CD4-positive, alpha-beta T cell treated with Interferon alpha-2 for 1 hour (primary cell): ENCODE measurements around the gene TRIM16.
"Not testable (repeated sequence)": the region's sequence is repeated elsewhere in the genome, so short reads cannot be mapped to it uniquely, and the experiment has no call there.

Experiments
- DNase-seq, 2 donors: peaks; one replicate each; pipeline ENCODE4 v3.0.0-alpha.2; 2020 to 2022

Gene TRIM16

GRCh38 chr17:15683824-15684478 is at the start of gene TRIM16:
Gene TRIM16, minus strand, starts transcription at chr17:15684311. Its CDS starts 32,702 bp downstream, at chr17:15651609.
- DNase-seq: peak; percentile 75 to 86

DNA sequence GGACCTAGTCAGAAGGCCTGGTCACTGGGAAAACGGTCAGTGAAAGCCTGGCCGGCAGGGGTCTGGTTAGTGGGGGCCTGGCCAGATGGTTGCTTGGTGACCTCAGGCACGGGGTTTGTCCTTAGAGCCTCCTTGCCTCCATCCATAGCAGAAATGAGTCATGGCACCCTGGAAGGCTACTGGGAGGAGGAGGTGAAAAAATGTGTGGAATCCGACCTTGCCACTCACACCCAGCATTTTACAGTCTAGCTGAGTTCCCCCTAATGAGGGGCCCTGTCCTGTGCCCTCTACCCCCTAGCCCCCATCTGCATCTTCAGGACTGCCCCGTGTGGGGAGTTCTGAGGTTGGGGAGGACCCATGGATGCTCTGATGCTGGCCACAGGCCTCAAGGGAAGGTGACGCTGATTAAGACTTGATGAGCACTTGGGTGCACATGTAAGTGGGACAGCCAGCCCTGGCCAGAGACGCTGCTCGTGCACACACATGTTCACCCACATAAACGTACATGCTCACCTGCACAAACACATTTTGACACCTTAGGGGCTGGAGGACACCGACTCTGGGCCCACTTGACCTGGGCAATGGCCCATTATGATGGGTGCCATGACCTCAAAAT is 49.2 kb upstream of the TRIM16 start:
- not testable (repeated sequence) for DNase-seq

GRCh38 chr17:15731900-15732299 is 47.8 kb upstream of the TRIM16 start, which contains the start of gene TBC1D26:
Gene TBC1D26, plus strand, starts transcription at chr17:15732283. Its CDS starts 3,066 bp downstream, at chr17:15735349.
- DNase-seq: not testable (repeated sequence)

DNA sequence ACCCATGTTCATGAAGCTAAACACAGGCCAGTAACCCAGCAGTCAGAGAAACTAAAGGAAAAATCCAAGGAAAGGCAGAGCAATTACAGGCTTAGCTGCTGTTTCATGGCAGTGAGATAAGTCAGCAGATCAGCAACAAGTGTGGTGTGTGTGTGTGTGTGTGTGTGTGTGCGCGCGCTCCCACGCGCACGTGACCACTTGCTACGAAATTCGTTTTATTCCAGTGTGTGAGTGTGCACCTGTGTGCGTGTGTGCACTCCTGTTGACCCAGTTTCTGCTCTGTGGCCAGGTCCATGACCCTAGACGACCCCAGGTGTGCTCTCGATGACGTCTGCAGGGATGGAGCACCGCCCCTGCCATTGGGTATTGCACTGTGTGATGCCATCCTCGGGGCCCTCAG is 46.4 kb upstream of the TRIM16 start:
- not testable (repeated sequence) for DNase-seq

DNA sequence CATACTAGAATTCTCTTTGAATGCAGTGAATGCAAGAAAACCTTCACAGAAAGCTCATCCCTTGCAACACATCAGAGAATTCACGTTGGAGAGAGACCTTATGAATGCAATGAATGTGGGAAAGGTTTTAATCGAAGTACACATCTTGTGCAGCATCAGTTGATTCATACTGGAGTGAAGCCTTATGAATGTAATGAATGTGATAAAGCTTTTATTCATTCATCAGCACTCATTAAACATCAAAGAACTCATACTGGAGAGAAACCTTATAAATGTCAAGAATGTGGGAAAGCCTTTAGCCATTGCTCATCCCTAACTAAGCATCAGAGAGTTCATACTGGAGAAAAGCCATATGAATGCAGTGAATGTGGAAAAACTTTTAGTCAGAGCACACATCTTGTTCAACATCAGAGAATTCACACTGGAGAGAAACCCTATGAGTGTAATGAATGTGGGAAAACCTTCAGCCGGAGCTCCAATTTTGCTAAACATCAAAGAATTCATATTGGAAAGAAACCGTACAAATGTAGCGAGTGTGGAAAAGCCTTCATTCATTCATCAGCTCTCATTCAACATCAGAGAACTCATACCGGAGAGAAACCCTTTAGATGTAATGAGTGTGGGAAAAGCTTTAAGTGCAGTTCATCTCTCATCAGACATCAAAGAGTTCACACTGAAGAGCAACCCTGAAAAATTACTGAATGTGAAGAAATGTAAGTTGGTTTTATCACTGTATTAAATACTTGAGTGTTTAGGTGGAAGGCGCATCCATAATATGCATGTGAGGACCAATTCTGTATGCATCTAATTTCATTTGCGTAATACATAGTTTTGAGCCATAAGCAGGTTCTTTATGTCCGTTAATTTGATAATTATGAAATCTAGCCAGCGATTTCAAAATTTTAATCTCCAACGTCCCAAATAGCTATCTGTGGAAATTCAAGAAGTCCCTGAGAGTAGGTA is 32.8 kb upstream of the TRIM16 start:
- DNase-seq: not testable (repeated sequence)

- not testable (repeated sequence) for DNase-seq
Measured at GRCh38 chr17:15708879-15709278, 24.8 kb upstream of the TRIM16 start.

DNA sequence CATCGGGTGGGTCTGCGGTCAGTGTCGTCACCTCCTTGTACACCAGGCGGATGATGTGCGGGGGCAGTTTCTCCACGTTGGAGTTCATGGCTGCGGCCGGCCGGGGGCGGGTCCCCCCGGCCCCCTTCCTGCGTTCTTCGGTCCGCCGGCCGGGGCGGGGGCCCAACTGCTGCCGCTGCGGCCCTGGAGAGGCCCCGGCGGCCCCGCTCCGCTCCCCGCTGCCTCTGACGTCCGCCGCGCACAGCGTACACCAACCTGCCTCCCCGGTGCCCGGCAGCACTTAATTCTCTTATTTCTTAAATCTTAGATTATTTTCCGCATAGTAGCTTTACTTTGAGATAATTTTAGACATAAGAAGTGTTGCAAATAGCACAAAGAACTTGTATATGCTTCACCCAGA is 20.7 kb upstream of the TRIM16 start:
- not testable (repeated sequence) for DNase-seq

GRCh38 chr17:15704239-15704638 is 20.1 kb upstream of the TRIM16 start:
- DNase-seq: not testable (repeated sequence)

DNA sequence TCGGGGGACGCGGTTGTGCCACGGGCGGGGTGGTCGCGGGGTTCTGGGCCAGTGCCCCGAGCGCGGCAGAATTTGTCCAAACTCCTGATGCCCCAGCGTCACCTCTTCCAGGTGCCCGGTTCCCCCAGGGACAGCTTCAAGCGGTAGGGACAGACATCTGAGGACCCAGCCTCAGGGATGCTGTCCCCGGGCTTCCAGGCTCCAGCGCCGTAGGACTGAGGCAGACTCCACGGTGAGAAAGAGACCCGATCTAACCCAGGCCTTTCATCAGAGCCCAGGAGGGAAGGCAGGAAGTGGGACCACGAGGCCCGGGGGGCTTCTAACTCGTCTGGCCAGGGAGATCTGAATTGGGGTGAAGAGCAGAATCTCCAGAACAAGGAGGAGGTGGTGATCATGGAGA is 15.8 kb upstream of the TRIM16 start:
- DNase-seq: not testable (repeated sequence)

GRCh38 chr17:15699413-15699924 is 15.4 kb upstream of the TRIM16 start, which contains the start of gene ZNF286A:
Gene ZNF286A, plus strand, starts transcription at chr17:15699752. Its CDS starts 578 bp downstream, at chr17:15700330.
- DNase-seq: peak; percentile 98

GRCh38 chr17:15698967-15699366 is 14.9 kb upstream of the TRIM16 start:
- DNase-seq: not testable (repeated sequence)

DNA sequence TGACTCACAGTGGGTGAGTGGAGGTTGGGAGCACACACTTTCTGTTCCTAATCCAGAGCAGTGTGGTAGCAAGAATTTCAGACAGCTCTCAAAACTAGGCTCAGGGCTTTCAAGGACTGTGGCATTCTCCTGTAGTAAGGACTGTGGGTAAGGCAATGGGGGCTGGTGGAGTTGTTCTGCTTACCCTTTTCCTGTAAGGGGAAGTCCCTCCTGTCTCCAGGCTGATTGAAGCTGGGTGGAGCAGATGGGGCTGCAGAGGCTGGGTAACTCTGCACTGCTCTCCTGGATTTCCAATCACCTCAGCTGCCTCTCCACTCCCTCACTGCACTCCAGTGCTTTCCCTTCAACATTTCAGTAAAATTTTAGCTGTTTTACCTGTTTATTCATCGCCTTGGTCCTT is 3.4 kb upstream of the TRIM16 start:
- not testable (repeated sequence) for DNase-seq

GRCh38 chr17:15683135-15683534 is 976 bp downstream of the TRIM16 start:
- DNase-seq: peak in 1 of 2 donors; percentile 27

- DNase-seq: not testable (repeated sequence)
Measured at GRCh38 chr17:15675991-15676390, 8.1 kb downstream of the TRIM16 start.

GRCh38 chr17:15674640-15675039 is 9.5 kb downstream of the TRIM16 start:
- DNase-seq: not testable (repeated sequence)

GRCh38 chr17:15669526-15669925 is 14.6 kb downstream of the TRIM16 start:
- not testable (repeated sequence) for DNase-seq

DNA sequence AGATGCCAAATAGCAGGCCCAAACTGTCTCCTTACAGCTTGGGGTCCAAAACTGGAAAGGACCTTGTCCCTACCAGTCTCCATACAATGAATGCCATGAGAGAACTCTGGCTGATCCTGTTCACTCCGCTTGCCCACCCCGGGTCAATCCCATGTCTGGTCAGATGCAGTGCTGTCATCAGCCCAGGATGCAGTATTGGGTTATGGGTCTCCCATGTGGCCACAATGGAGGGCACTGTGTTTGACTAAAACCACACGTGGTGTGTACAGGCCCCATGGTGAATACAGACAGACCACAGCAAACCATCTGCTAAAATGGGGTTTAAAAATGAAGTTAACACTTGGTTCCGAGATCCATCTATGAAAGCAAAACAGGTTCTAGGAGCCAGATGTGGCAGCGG is 20.4 kb downstream of the TRIM16 start:
- DNase-seq: no peak

- DNase-seq: no peak
Measured at GRCh38 chr17:15663176-15663575, 20.9 kb downstream of the TRIM16 start.

DNA sequence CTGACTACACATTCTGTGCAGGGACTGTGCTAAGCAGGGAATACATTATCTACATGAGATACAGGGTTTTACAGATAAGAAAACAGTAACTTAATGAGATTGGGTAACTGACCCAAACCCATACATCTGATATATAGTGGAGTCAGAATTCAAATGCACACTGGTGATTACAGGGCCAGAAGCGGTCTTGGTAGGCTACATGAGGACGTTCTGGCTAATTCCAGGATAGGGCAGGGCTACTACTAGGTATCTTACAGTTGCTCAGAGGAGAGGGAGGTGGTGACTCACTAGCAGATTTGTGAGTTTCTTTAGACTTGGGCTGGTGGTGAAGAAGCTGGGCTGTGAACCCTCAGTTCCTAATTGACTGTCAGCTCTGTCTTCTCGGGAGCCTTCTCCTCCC is 21.4 kb downstream of the TRIM16 start:
- no peak for DNase-seq

DNA sequence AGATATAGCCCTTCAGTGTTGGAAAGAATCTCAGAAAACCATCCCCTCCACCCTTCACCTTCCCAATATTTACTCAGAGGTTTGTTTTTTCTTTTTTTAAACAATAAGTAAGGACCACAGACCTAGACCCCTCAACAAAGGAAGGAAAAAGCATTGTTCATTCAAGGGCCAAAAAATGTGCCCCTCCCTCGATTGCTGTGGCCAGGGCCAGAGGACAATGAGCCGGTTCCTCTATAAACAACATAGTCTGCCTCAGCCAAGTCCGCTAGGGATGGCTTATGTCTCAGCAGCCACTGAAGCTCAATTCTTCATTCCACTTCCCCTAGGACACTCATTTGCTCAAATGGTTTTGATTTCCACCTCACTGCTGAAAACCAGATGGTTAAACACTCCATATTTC is 24.0 kb downstream of the TRIM16 start:
- DNase-seq: no peak

DNA sequence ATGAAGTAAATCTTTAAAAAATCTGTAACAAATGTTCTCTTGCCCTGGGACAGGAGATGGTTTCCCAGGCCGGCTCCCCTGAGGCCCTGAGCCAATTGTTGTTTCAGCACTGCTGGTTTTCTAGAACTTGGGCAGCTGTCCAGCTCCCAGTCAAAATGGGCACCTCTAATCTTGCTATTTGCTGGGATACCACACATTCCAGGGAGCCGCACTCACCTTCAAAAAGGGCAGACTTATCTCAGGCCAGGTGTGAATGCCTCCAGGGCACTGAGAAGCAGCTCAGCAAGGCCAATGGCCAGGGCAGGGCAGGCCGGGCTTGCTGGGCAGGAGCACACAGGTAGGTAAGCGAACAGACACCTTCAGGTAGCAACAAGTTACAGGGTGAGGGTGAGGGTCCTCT is 24.4 kb downstream of the TRIM16 start:
- DNase-seq: no peak

GRCh38 chr17:15659236-15659635 is 24.9 kb downstream of the TRIM16 start:
- no peak for DNase-seq

GRCh38 chr17:15658296-15658695 is 25.8 kb downstream of the TRIM16 start:
- no peak for DNase-seq
